ENCODE results near the gene CDPF1. TPM values are rescaled to one million over a fixed set of nuclear protein-coding genes. Genes with fewer than 3 reads are reported as not detected.

The CDPF1 gene
- total and polyA plus RNA-seq, 2 donors from 2014 or later = 10.2 to 13.3 TPM

- peaks cover 0 to 41% (median 9%) of the 10 kb centered on the region in 3 donors for H3K36me3 ChIP-seq (ENCODE audit: control insufficient read depth in 2 of 3, insufficient read depth in 3 of 3, low read length in 3 of 3)
- no peaks in the 10 kb centered on the region for H3K27me3 ChIP-seq (ENCODE audit: control insufficient read depth, insufficient read depth, low read length)
- FAIRE-seq (no peak), DNase-seq (no peak)
- H3K4me1 ChIP-seq (ENCODE audit: control insufficient read depth in 2 of 3, insufficient read depth in 2 of 3, low read depth in 1 of 3, low read length in 3 of 3) = peaks cover 0 to 15% (median 6%) of the 10 kb centered on the region in 3 donors
- no peaks in the 10 kb centered on the region for H3K9me3 ChIP-seq (ENCODE audit: control insufficient read depth in 2 of 3, insufficient read depth in 1 of 3, low read length in 3 of 3)
- no peak overlapping the region for H3K9ac ChIP-seq (ENCODE audit: low read length in 3 of 3)
- no peak overlapping the region for H3K27ac ChIP-seq (ENCODE audit: low read depth in 2 of 2, low read length in 2 of 2)
- intact Hi-C loops (cut with DNase I) = no loop called here
- H3K4me3 ChIP-seq (ENCODE audit: low read length in 3 of 3) = no peak overlapping the region
- no peak for TF ChIP-seq CTCF (IDR thresholded peaks at IDR 0.05; ENCODE audit: borderline replicate concordance, extremely low read depth, insufficient read depth)
Observed at GRCh38 chr22:46290843-46291785, 41.0 kb upstream of the CDPF1 start.

- Histone ChIP-seq H3K27ac (ENCODE audit: low read depth in 2 of 2, low read length in 2 of 2) (no peak overlapping the region), H3K4me1 (ENCODE audit: control insufficient read depth in 2 of 3, insufficient read depth in 2 of 3, low read depth in 1 of 3, low read length in 3 of 3) (peaks cover 0 to 13% (median 0%) of the 10 kb centered on the region in 3 donors), H3K9ac (ENCODE audit: low read length in 3 of 3) (no peak overlapping the region), H3K27me3 (ENCODE audit: control insufficient read depth, insufficient read depth, low read length) (no peaks in the 10 kb centered on the region), H3K4me3 (ENCODE audit: low read length in 3 of 3) (no peak overlapping the region), H3K36me3 (ENCODE audit: control insufficient read depth in 2 of 3, insufficient read depth in 3 of 3, low read length in 3 of 3) (peaks cover 0 to 46% (median 9%) of the 10 kb centered on the region in 3 donors), H3K9me3 (ENCODE audit: control insufficient read depth in 2 of 3, insufficient read depth in 1 of 3, low read length in 3 of 3) (no peaks in the 10 kb centered on the region)
- DNase-seq (no peak), FAIRE-seq (no peak)
- intact Hi-C loops (cut with DNase I) = no loop called here
- TF ChIP-seq CTCF (IDR thresholded peaks at IDR 0.05; ENCODE audit: borderline replicate concordance, extremely low read depth, insufficient read depth) = no peak
Observed at GRCh38 chr22:46290121-46290842, 40.2 kb upstream of the CDPF1 start.

- no peak for DNase-seq
Observed at GRCh38 chr22:46289244-46289891, 39.3 kb upstream of the CDPF1 start.

More at GRCh38 chr22:46289244-46289891, 39.3 kb upstream of the CDPF1 start:
- Histone ChIP-seq H3K27me3 (ENCODE audit: control insufficient read depth, insufficient read depth, low read length) (no peaks in the 10 kb centered on the region), H3K9ac (ENCODE audit: low read length in 3 of 3) (no peak overlapping the region), H3K4me3 (ENCODE audit: low read length in 3 of 3) (no peak overlapping the region), H3K27ac (ENCODE audit: low read depth in 2 of 2, low read length in 2 of 2) (no peak overlapping the region), H3K9me3 (ENCODE audit: control insufficient read depth in 2 of 3, insufficient read depth in 1 of 3, low read length in 3 of 3) (no peaks in the 10 kb centered on the region), H3K4me1 (ENCODE audit: control insufficient read depth in 2 of 3, insufficient read depth in 2 of 3, low read depth in 1 of 3, low read length in 3 of 3) (peaks cover 0 to 13% (median 0%) of the 10 kb centered on the region in 3 donors), H3K36me3 (ENCODE audit: control insufficient read depth in 2 of 3, insufficient read depth in 3 of 3, low read length in 3 of 3) (peaks cover 0 to 53% (median 14%) of the 10 kb centered on the region in 3 donors)
- TF ChIP-seq CTCF (IDR thresholded peaks at IDR 0.05; ENCODE audit: borderline replicate concordance, extremely low read depth, insufficient read depth) = no peak
- no peak for FAIRE-seq
- intact Hi-C loops (cut with DNase I) = no loop called here
